Measurements from ENCODE around the gene UNC119B.

The UNC119B gene

DNA sequence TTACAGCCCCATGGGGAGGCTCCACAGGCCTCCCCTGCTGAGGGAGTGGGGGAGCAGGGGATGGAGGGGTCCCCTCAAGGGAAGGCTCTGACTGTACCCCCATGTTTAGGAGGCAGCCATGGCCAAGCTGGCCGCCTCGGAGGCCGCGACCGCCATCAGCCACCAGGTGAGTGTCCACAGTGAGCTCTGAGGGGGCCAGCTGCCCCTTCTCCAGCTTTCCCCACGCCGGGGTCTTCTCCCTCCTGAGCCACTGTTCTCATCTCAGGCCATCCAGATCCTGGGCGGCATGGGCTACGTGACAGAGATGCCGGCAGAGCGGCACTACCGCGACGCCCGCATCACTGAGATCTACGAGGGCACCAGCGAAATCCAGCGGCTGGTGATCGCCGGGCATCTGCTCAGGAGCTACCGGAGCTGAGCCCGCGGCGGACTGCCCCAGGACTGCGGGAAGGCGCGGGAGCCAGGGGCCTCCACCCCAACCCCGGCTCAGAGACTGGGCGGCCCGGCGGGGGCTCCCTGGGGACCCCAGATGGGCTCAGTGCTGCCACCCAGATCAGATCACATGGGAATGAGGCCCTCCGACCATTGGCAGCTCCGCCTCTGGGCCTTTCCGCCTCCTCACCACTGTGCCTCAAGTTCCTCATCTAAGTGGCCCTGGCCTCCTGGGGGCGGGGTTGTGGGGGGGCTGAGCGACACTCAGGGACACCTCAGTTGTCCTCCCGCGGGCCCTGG lies 28.9 kb downstream of the UNC119B start:
- TF ChIP-seq, protein P1, sequence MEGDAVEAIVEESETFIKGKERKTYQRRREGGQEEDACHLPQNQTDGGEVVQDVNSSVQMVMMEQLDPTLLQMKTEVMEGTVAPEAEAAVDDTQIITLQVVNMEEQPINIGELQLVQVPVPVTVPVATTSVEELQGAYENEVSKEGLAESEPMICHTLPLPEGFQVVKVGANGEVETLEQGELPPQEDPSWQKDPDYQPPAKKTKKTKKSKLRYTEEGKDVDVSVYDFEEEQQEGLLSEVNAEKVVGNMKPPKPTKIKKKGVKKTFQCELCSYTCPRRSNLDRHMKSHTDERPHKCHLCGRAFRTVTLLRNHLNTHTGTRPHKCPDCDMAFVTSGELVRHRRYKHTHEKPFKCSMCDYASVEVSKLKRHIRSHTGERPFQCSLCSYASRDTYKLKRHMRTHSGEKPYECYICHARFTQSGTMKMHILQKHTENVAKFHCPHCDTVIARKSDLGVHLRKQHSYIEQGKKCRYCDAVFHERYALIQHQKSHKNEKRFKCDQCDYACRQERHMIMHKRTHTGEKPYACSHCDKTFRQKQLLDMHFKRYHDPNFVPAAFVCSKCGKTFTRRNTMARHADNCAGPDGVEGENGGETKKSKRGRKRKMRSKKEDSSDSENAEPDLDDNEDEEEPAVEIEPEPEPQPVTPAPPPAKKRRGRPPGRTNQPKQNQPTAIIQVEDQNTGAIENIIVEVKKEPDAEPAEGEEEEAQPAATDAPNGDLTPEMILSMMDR (IDR thresholded peaks at IDR 0.05; ENCODE audit: low read depth, low read length), result no peak
- DNase-seq (ENCODE audit: low read depth in 2 of 2), result no peak
- no peak overlapping the region for H3K4me3 ChIP-seq (replicated peaks in 1 of 2; ENCODE audit: low read depth in 2 of 2, low read length in 2 of 2)

DNA sequence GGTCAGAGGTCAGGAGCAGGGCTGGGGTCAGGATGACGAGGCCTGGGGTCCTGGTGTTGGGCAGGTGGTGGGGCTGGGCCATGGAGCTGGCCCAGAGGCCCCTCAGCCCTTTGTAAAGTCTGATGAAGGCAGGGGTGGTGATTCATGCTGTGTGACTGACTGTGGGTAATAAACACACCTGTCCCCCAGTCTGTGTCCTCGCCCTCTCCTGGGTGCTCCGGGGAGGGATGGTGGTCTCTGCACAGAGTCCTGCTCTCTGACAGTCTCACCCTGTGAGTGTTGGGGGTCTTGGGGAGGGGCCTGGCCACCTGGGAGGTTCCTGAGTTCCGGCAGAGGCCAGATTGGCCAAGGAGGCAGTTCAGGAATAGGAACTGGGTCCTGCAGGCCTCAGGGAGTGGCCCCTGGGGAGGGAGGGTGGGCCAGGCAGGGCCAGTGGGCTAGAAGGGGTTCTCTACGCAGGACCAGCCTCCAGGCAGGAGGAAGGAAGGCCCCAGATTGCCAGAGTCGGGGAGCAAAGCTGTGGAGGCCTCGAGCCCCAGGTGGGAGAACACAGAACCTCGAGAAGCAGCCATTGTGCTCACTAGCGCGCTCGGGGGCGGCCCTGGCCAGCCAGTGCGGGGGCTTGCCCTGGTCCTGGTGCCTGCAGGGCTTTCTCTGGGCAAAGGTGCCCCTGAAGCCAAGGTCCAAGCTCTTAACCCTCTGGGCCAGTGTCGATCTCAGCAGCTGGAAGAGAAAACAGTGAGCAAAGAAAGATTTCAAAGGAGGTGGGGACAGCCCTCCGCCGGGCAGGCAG lies 29.8 kb downstream of the UNC119B start:
- DNase-seq (ENCODE audit: low read depth in 2 of 2), result no peak
- H3K4me3 ChIP-seq (replicated peaks in 1 of 2; ENCODE audit: low read depth in 2 of 2, low read length in 2 of 2), result no peak overlapping the region
- TF ChIP-seq, protein P1 (IDR thresholded peaks at IDR 0.05; ENCODE audit: low read depth, low read length), result no peak

DNA sequence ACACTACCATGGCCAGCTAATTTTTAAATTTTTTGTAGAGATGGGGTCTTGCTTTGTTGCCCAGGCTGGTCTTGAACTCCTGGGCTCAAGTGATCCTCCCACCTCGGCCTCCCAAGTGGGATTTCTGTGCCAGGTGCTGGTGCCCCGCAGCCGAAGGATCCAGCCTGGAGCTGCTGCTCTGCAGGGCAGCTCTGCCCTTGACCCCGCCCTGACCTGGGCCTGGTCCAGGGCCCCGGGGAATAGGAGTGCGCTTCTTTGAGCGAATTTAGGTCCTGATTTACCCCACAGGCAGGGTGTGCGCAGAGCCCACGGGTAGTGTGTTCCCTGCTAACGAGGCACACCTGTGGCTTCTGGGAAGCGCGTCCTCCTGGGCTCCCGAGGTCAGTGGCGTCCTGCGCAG lies 30.6 kb downstream of the UNC119B start:
- TF ChIP-seq, protein P1 (IDR thresholded peaks at IDR 0.05; ENCODE audit: low read depth, low read length), result no peak
- no peak for DNase-seq (ENCODE audit: low read depth in 2 of 2)
- H3K4me3 ChIP-seq (replicated peaks in 1 of 2; ENCODE audit: low read depth in 2 of 2, low read length in 2 of 2), result no peak overlapping the region

DNA sequence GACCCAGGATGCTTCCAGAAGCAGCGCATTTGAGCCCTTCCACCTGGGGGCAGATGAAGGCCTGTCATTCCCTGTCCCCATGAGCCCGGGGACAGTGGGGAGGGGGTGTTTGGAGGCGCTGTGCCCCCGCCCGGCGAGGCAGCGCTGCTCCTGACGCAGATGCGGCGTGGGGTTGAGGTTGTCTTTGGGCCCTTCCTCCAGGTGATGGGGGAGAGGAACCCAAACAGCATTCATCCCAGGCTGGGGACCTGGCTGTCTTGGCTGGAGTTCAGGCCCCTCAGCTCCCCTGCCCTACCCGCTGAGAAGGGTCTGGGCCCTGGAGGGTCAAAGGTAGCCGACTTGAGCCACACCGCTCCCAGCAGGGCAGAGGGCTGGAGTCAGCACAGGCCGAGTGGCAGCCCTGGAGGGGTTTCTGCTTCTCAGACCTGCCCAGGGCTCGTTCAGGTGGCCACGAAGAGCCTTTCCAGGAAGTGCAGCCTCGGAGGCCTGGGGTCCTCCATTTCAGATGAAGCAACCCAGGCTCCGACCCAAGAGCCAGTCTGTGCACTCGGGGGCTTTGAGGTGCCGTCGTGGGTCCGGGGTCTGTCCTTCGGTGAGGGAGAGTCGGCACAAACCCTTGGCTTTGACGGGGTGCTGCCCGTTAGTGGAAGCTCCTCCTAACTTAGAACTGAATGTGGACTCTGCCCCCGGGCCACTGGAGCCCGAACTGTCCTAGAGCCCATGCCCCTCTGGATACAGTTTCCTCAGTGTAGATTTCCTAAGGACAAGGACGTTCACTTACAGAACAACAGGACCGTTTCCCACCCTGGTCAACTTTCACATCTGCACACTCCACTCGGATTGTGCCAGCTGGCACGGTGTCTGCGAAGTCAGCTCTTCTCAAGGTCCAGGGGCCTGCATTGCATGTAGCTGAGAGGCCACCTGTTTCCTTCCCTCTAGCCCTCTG lies 31.5 kb downstream of the UNC119B start:
- TF ChIP-seq, protein P1 (IDR thresholded peaks at IDR 0.05; ENCODE audit: low read depth, low read length), result no peak
- H3K4me3 ChIP-seq (replicated peaks in 1 of 2; ENCODE audit: low read depth in 2 of 2, low read length in 2 of 2), result no peak overlapping the region
- no peak for DNase-seq (ENCODE audit: low read depth in 2 of 2)

DNA sequence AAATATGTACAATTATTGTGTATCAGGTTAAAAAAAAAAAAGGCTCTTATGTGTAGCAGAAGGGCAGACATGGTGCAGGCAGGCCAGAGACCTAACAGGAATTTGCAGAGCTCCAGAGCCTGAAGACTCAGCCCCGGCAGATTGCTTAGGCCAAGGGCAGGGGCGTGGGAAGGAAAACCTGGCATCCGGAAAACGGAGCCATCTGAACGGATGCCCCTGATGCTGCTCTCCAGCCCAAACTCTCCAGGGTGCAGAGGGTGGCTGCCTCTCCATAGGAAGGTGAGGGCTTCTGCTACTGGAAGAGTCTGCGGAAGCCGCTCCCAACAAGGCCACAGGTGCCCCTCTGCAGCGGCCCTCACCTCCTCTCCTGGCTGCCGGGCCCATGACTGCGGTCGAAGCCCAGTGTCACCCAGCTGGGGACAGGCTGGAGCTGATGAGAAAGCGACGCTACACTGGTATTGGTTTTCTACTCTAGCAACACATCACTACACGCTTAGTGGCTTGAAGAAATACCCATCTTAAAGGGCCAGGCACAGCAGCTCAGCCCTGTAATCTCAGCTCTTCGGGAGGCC lies 34.8 kb downstream of the UNC119B start:
- no peak for DNase-seq (ENCODE audit: low read depth in 2 of 2)
- TF ChIP-seq, protein P1 (IDR thresholded peaks at IDR 0.05; ENCODE audit: low read depth, low read length), result no peak
- H3K4me3 ChIP-seq (replicated peaks in 1 of 2; ENCODE audit: low read depth in 2 of 2, low read length in 2 of 2), result no peak overlapping the region

DNA sequence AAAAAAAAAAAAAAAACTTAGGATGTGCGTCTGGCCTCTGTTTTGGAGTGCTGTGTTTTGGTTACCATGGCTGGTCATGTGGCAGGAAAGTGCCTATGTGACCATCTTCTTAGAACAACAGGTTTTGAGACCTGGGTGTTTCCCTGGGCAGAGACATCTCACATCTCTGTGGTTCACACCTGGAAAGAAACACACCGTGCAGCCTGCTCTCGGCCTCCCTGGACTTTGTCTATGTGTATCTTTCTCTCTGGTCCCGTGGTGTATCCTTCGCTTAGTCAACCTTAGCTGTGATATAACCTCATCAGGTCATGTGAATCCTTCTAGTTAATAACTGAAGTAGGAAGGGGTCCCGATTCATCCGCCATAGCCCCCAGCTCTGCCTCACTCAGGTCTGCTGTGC lies 38.0 kb downstream of the UNC119B start:
- DNase-seq (ENCODE audit: low read depth in 2 of 2), result no peak
- no peak overlapping the region for H3K4me3 ChIP-seq (replicated peaks in 1 of 2; ENCODE audit: low read depth in 2 of 2, low read length in 2 of 2)
- TF ChIP-seq, protein P1 (IDR thresholded peaks at IDR 0.05; ENCODE audit: low read depth, low read length), result no peak
